ENCODE results near the gene DNAH11.
"Not testable (repeated sequence)": the region's sequence is repeated elsewhere in the genome, so short reads cannot be mapped to it uniquely, and the experiment has no call there.

The DNAH11 gene

DNA sequence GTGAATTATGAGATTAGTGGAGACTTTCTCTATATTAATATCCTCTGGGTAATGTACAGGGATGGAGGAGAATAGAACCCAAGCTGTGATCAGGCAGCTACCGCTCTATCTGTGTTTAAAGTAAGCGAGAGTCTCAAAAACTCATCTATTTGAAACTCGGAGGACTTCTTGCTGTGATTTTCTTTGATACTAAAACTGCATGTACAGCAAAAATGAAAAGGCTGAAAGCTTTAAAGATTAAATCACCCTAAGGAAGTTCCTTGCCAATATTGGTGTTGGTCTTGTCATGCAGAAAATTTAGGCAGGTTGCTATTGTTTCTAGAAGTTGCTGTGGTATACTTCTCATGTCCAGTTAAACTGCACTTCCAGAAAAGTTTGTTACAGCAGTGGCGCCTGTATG lies 110.8 kb downstream of the DNAH11 start:
- Histone ChIP-seq H3K27me3 (ENCODE audit: control insufficient read depth, insufficient read depth, low read length) (no peaks in the 10 kb centered on the region), H3K9me3 (ENCODE audit: control insufficient read depth, insufficient read depth, low read length) (no peaks in the 10 kb centered on the region), H3K36me3 (ENCODE audit: control insufficient read depth, insufficient read depth, low read length) (no peaks in the 10 kb centered on the region), H3K4me3 (ENCODE audit: low read length) (no peak overlapping the region), H3K27ac (ENCODE audit: low read length) (no peak overlapping the region), H3K4me1 (ENCODE audit: control insufficient read depth, insufficient read depth, low read length) (no peaks in the 10 kb centered on the region)
- WGBS (ENCODE audit: insufficient coverage, insufficient read length), result no CpG with 5 or more reads among the region's 4 CpGs
- no peak for DNase-seq (ENCODE audit: low read depth, low spot score)

DNA sequence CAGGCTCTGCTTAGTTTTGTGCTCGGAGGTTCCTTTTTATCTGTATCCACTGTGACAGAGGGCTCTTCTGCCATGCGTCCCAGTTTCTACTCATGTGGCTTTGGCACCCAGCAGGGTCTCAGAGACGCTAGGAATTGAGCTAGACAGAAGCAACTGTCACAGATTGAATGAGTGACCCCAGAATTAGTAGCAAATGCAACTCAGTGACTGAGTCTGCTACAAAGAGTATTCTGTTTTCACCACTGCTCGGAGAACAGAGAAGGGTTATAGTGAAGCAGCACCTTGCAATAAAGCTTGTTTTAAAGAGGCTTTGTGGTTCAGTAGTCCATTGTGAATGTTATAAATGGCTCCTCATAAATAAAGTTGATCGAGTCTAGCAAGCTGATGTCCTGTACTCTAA lies 113.2 kb downstream of the DNAH11 start:
- no CpG with 5 or more reads among the region's 5 CpGs for WGBS (ENCODE audit: insufficient coverage, insufficient read length)

DNA sequence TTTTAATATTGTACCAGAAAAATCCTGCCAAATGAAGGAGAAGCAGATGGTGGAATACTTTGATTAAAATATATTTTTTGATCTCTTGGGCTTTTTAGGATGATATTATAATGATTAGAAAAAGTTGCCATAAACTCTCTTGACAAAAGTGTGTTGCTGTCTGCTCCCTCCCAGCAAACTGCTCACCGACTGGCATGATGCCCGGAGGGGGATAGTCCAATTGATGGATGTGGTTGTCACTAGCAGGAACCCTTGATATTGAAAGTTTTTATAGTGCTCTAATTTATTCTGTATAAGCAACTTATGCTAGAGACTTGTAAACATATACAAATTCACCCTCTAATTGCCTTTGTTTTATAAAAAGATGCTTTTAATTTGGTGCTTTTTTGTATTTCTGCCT lies 114.0 kb downstream of the DNAH11 start:
- Histone ChIP-seq H3K36me3 (ENCODE audit: control insufficient read depth, insufficient read depth, low read length) (no peaks in the 10 kb centered on the region), H3K4me1 (ENCODE audit: control insufficient read depth, insufficient read depth, low read length) (no peaks in the 10 kb centered on the region), H3K27me3 (ENCODE audit: control insufficient read depth, insufficient read depth, low read length) (no peaks in the 10 kb centered on the region), H3K4me3 (ENCODE audit: low read length) (no peak overlapping the region), H3K27ac (ENCODE audit: low read length) (no peak overlapping the region), H3K9me3 (ENCODE audit: control insufficient read depth, insufficient read depth, low read length) (no peaks in the 10 kb centered on the region)
- WGBS (ENCODE audit: insufficient coverage, insufficient read length), result no CpG with 5 or more reads among the region's 2 CpGs
- no peak for DNase-seq (ENCODE audit: low read depth, low spot score)

More for the DNA sequence above, 113.2 kb downstream of the DNAH11 start:
- DNase-seq (ENCODE audit: low read depth, low spot score), result no peak
- Histone ChIP-seq H3K27me3 (ENCODE audit: control insufficient read depth, insufficient read depth, low read length) (no peaks in the 10 kb centered on the region), H3K36me3 (ENCODE audit: control insufficient read depth, insufficient read depth, low read length) (no peaks in the 10 kb centered on the region), H3K4me3 (ENCODE audit: low read length) (no peak overlapping the region), H3K4me1 (ENCODE audit: control insufficient read depth, insufficient read depth, low read length) (no peaks in the 10 kb centered on the region), H3K27ac (ENCODE audit: low read length) (no peak overlapping the region), H3K9me3 (ENCODE audit: control insufficient read depth, insufficient read depth, low read length) (no peaks in the 10 kb centered on the region)

DNA sequence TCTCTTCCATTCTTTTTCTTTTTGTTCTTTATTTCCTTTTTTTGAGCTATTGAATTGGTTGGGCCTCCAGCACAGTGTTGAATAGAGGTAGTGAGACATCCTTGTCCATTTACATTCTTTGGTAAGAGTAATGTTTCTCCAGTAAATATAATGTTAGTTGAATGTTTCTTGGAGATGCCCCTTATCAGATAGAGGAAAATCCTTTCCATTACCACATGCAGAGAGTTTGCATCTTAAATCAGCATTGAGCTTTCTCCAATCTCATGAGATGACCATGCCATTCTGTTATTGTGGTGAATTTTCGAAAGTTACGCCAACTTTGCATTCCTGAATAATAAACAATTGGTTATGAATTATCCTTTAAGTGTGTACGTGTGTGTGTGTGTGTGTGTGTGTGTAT lies 127.7 kb downstream of the DNAH11 start:
- no peak for DNase-seq (ENCODE audit: low read depth, low spot score)
- Histone ChIP-seq H3K27ac (ENCODE audit: low read length) (no peak overlapping the region), H3K4me1 (ENCODE audit: control insufficient read depth, insufficient read depth, low read length) (no peaks in the 10 kb centered on the region), H3K4me3 (ENCODE audit: low read length) (no peak overlapping the region), H3K27me3 (ENCODE audit: control insufficient read depth, insufficient read depth, low read length) (no peaks in the 10 kb centered on the region), H3K9me3 (ENCODE audit: control insufficient read depth, insufficient read depth, low read length) (no peaks in the 10 kb centered on the region), H3K36me3 (ENCODE audit: control insufficient read depth, insufficient read depth, low read length) (no peaks in the 10 kb centered on the region)
- no CpG with 5 or more reads among the region's 3 CpGs for WGBS (ENCODE audit: insufficient coverage, insufficient read length)

DNA sequence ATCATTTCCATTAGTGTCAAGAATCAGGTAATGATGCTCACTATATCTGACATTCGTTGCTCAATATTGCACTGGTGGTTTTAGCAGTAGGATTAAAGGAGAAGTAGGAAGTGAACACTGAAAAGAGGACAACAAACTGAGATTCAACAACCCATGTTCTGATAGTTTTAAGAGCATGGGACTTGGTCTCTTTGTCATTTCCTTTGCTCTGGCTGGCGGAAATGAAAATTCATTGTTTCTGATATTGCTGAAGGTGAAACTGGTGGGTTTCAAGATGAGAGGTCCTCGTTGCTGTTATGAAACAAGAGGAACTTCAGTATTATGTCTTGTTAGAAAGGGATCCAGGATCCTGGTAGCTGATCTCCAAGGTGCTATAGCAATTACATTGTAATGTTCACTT lies 129.0 kb downstream of the DNAH11 start:
- no peaks in the 10 kb centered on the region for H3K27me3 ChIP-seq (ENCODE audit: control insufficient read depth, insufficient read depth, low read length)
- WGBS (ENCODE audit: insufficient coverage, insufficient read length), result no CpG with 5 or more reads among the region's 3 CpGs
- H3K27ac ChIP-seq (ENCODE audit: low read length), result no peak overlapping the region
- H3K4me1 ChIP-seq (ENCODE audit: control insufficient read depth, insufficient read depth, low read length), result no peaks in the 10 kb centered on the region
- no peaks in the 10 kb centered on the region for H3K36me3 ChIP-seq (ENCODE audit: control insufficient read depth, insufficient read depth, low read length)
- DNase-seq (ENCODE audit: low read depth, low spot score), result no peak
- H3K4me3 ChIP-seq (ENCODE audit: low read length), result no peak overlapping the region
- H3K9me3 ChIP-seq (ENCODE audit: control insufficient read depth, insufficient read depth, low read length), result no peaks in the 10 kb centered on the region

DNA sequence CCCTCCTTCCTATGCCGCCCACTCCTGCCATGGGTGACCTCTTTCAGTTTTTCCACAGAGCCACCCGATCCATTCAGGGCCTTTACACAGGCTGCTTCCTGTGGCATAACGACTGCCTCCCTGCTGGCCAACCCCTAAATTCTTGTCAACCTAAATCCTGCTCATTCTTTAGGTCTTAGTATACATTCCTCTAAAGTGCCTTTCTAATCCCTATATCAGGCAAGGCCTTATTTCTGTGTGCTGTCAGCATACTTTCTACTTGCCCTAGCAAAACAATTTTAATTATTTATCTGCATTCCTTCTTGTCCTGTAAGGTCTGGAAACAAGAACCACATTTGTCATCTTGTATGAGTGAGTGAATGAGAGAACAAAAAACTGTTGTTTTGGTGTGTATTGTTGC lies 132.4 kb downstream of the DNAH11 start:
- Histone ChIP-seq H3K4me3 (ENCODE audit: low read length) (no peak overlapping the region), H3K36me3 (ENCODE audit: control insufficient read depth, insufficient read depth, low read length) (no peaks in the 10 kb centered on the region), H3K4me1 (ENCODE audit: control insufficient read depth, insufficient read depth, low read length) (no peaks in the 10 kb centered on the region), H3K27ac (ENCODE audit: low read length) (no peak overlapping the region), H3K9me3 (ENCODE audit: control insufficient read depth, insufficient read depth, low read length) (no peaks in the 10 kb centered on the region), H3K27me3 (ENCODE audit: control insufficient read depth, insufficient read depth, low read length) (no peaks in the 10 kb centered on the region)
- WGBS (ENCODE audit: insufficient coverage, insufficient read length), result no CpG with 5 or more reads among the region's 3 CpGs
- DNase-seq (ENCODE audit: low read depth, low spot score), result no peak

DNA sequence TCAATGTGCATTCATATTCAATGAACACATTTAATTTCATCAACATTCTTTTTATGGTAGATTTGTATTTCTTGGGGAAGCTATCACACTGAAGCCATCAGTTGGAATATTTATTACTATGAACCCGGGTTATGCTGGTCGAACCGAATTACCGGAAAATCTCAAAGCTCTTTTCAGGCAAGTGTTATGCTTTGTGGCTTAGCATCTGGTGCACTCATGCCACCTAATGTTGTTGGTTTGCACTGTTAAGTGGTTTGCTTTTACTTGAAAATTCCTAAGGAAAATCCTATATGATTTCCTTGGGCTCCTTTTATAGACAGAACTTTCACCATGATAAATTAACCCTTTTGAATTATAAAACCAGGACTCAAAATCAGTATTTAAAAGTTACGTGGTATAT lies 147.9 kb downstream of the DNAH11 start:
- Histone ChIP-seq H3K36me3 (ENCODE audit: control insufficient read depth, insufficient read depth, low read length) (no peaks in the 10 kb centered on the region), H3K9me3 (ENCODE audit: control insufficient read depth, insufficient read depth, low read length) (no peaks in the 10 kb centered on the region), H3K4me3 (ENCODE audit: low read length) (no peak overlapping the region), H3K27ac (ENCODE audit: low read length) (no peak overlapping the region), H3K4me1 (ENCODE audit: control insufficient read depth, insufficient read depth, low read length) (no peaks in the 10 kb centered on the region), H3K27me3 (ENCODE audit: control insufficient read depth, insufficient read depth, low read length) (no peaks in the 10 kb centered on the region)
- DNase-seq (ENCODE audit: low read depth, low spot score), result no peak
- no CpG with 5 or more reads among the region's 5 CpGs for WGBS (ENCODE audit: insufficient coverage, insufficient read length)

DNA sequence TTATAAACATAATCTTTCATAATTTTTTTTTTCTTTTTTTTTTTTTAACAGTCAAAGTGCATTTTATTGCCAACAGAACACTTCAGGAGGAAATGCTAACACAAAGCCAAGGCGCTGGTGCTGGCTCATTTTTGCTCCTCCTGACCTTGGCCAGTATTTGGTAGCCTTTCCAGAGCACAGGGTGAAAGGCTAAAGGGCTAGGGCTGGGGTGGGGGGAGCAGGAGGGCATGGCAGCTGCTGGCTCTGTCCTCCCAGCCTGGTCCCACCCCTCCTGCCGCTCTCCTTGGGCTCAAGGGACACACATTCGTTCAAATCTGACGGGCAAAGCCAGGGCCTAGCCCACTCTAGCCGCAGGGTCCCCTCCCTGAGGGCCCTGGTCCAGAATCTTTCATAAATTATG lies 148.3 kb downstream of the DNAH11 start:
- H3K27ac ChIP-seq (ENCODE audit: low read length), result not testable (repeated sequence)

DNA sequence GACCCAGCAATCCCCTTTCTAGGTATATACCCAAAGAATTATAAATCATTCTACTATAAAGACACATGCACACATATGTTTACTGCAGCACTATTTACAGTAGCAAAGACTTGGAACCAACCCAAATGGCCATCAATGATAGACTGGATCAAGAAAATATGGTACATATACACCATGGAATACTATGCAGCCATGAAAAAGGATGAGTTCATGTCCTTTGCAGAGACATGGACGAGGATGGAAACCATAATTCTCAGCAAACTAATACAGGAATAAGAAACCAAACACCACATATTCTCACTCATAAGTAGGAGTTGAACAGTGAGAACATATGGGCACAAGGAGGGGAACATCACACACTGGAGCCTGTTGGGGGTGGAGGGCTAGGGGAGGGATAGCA lies 157.7 kb downstream of the DNAH11 start:
- not testable (repeated sequence) for H3K4me3 ChIP-seq (ENCODE audit: low read length); H3K9me3 ChIP-seq (ENCODE audit: control insufficient read depth, insufficient read depth, low read length); H3K36me3 ChIP-seq (ENCODE audit: control insufficient read depth, insufficient read depth, low read length); H3K4me1 ChIP-seq (ENCODE audit: control insufficient read depth, insufficient read depth, low read length); H3K27ac ChIP-seq (ENCODE audit: low read length); DNase-seq (ENCODE audit: low read depth, low spot score); H3K27me3 ChIP-seq (ENCODE audit: control insufficient read depth, insufficient read depth, low read length)
- no CpG with 5 or more reads among the region's 1 CpG for WGBS (ENCODE audit: insufficient coverage, insufficient read length)

More for the DNA sequence above, 148.3 kb downstream of the DNAH11 start:
- H3K4me3 ChIP-seq (ENCODE audit: low read length); H3K9me3 ChIP-seq (ENCODE audit: control insufficient read depth, insufficient read depth, low read length); H3K36me3 ChIP-seq (ENCODE audit: control insufficient read depth, insufficient read depth, low read length); H3K4me1 ChIP-seq (ENCODE audit: control insufficient read depth, insufficient read depth, low read length); DNase-seq (ENCODE audit: low read depth, low spot score); H3K27me3 ChIP-seq (ENCODE audit: control insufficient read depth, insufficient read depth, low read length): not testable (repeated sequence)
- WGBS (ENCODE audit: insufficient coverage, insufficient read length), result no CpG with 5 or more reads among the region's 5 CpGs

DNA sequence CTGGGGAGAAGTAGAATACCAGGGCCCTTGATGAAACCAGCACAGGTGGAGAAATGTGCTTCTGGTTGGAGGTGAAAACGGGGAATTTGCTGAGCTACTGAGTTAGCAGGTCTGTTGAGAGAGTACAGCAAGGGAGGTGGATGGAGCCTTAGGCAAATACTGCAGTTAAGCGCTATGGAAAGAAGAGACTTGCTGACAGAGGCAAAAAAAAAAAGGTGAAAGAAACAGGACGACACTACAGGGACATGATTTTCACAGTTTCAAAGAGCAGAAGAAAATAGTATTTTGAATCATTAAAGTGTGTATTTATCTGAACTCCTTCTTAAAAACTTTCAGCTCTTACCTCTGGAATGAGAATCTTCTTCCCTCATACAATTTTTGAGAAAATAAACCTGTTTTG lies 159.5 kb downstream of the DNAH11 start:
- no CpG with 5 or more reads among the region's 3 CpGs for WGBS (ENCODE audit: insufficient coverage, insufficient read length)
- H3K4me1 ChIP-seq (ENCODE audit: control insufficient read depth, insufficient read depth, low read length), result no peaks in the 10 kb centered on the region
- no peak overlapping the region for H3K27ac ChIP-seq (ENCODE audit: low read length)
- no peak overlapping the region for H3K4me3 ChIP-seq (ENCODE audit: low read length)
- no peaks in the 10 kb centered on the region for H3K27me3 ChIP-seq (ENCODE audit: control insufficient read depth, insufficient read depth, low read length)
- no peaks in the 10 kb centered on the region for H3K9me3 ChIP-seq (ENCODE audit: control insufficient read depth, insufficient read depth, low read length)
- no peaks in the 10 kb centered on the region for H3K36me3 ChIP-seq (ENCODE audit: control insufficient read depth, insufficient read depth, low read length)
- no peak for DNase-seq (ENCODE audit: low read depth, low spot score)

DNA sequence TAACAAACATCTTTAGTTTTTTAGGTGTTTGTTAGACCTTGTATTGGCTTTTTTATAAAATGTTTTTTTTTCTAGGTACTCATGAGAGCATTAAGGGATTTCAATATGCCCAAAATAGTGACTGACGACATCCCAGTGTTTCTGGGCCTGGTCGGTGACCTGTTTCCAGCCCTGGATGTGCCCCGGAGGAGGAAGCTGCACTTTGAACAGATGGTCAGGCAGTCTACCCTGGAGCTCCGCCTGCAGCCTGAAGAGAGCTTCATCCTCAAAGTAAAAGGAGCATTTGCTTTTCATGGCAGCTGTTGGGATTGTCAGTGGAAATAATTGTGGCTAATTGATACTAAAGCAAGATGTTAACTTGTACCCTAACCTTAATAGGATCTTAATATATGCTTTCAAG lies 161.5 kb downstream of the DNAH11 start:
- H3K27me3 ChIP-seq (ENCODE audit: control insufficient read depth, insufficient read depth, low read length), result no peaks in the 10 kb centered on the region
- no peak for DNase-seq (ENCODE audit: low read depth, low spot score)
- no peak overlapping the region for H3K4me3 ChIP-seq (ENCODE audit: low read length)
- H3K36me3 ChIP-seq (ENCODE audit: control insufficient read depth, insufficient read depth, low read length), result no peaks in the 10 kb centered on the region
- WGBS (ENCODE audit: insufficient coverage, insufficient read length), result no CpG with 5 or more reads among the region's 4 CpGs
- H3K9me3 ChIP-seq (ENCODE audit: control insufficient read depth, insufficient read depth, low read length), result no peaks in the 10 kb centered on the region
- no peaks in the 10 kb centered on the region for H3K4me1 ChIP-seq (ENCODE audit: control insufficient read depth, insufficient read depth, low read length)
- no peak overlapping the region for H3K27ac ChIP-seq (ENCODE audit: low read length)
